HAP-1 (cell line): ENCODE results near the gene ADAMTS17.

ENCODE experiments used
- DNase-seq, 2 experiments: peaks; one replicate each; pipeline ENCODE4 v3.0.0-alpha.2; 2016 to 2020; ENCODE audit warnings: low spot score in 2 of 2
- H3K27me3 ChIP-seq: fragments of 250-450 bp; sonication (Bioruptor Pico); 2 replicates; pipeline ENCODE4 v1.5.1; 2020; ENCODE audit warnings: low read depth, mild to moderate bottlenecking, moderate library complexity
- H3K36me3 ChIP-seq: fragments of 250-450 bp; sonication (Bioruptor Pico); replicated peaks from 2 replicates; pipeline ENCODE4 v1.5.1; 2020; ENCODE audit warnings: mild to moderate bottlenecking
- H3K4me1 ChIP-seq: fragments of 250-450 bp; sonication (Bioruptor Pico); 2 replicates; pipeline ENCODE4 v1.5.1; 2020; ENCODE audit warnings: mild to moderate bottlenecking
- H3K4me3 ChIP-seq: fragments of 250-450 bp; sonication (Bioruptor Pico); 2 replicates; pipeline ENCODE4 v1.5.1; 2020; ENCODE audit warnings: mild to moderate bottlenecking, moderate library complexity
- H3K9me3 ChIP-seq: fragments of 250-450 bp; sonication (Bioruptor Pico); 2 replicates; pipeline ENCODE4 v1.5.1; 2020; ENCODE audit warnings: mild to moderate bottlenecking, moderate library complexity
- in situ Hi-C: fragments of 300-500 bp; cut with MboI; formaldehyde crosslinking; loops from 3 replicates; pipeline ENCODE4 v1.14.3; 2020; ENCODE audit warnings: low sequenced_read_pairs, inconsistent platforms, mixed read lengths

Gene ADAMTS17, protein sequence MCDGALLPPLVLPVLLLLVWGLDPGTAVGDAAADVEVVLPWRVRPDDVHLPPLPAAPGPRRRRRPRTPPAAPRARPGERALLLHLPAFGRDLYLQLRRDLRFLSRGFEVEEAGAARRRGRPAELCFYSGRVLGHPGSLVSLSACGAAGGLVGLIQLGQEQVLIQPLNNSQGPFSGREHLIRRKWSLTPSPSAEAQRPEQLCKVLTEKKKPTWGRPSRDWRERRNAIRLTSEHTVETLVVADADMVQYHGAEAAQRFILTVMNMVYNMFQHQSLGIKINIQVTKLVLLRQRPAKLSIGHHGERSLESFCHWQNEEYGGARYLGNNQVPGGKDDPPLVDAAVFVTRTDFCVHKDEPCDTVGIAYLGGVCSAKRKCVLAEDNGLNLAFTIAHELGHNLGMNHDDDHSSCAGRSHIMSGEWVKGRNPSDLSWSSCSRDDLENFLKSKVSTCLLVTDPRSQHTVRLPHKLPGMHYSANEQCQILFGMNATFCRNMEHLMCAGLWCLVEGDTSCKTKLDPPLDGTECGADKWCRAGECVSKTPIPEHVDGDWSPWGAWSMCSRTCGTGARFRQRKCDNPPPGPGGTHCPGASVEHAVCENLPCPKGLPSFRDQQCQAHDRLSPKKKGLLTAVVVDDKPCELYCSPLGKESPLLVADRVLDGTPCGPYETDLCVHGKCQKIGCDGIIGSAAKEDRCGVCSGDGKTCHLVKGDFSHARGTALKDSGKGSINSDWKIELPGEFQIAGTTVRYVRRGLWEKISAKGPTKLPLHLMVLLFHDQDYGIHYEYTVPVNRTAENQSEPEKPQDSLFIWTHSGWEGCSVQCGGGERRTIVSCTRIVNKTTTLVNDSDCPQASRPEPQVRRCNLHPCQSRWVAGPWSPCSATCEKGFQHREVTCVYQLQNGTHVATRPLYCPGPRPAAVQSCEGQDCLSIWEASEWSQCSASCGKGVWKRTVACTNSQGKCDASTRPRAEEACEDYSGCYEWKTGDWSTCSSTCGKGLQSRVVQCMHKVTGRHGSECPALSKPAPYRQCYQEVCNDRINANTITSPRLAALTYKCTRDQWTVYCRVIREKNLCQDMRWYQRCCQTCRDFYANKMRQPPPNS

DNA sequence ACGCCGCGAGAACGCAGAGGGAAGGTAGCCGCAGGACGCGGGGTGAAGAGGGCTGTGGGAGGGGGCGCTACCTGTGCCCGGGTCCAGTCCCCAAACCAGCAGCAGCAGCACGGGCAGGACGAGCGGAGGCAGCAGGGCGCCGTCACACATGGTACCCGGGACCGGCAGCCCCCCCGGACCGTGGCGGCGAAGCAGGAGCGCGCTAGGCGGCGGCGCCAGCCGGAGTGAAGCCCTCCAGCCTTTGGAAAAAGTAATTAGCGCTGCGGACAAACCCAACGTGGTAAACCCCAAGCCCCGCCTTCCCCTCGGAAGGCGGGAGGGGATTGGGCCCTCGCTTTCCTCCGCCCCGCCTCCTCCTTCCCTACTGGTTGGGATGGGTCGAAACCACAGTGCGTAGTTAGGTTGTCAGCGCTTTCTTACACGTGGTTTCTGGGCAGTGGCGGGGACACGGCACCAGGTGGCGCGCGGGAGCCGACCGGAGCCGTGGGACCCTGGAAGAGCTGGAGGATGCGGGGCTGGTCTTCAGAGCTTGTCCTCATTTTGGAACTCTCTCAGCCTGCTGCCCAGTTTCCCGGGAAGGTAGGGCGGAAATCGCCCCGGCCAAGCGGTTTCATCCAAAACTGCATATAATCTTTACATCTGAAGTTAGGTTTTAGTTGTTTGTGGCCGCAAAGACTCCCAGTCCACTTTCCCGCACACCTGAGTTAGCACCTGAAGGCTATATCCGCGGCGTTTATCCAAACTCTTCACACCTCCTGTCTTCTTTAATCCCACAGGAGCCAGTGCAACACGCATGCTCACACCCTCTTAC, at the start of gene ADAMTS17:
ADAMTS17 (minus strand) TSS at position 226 of the 811 bp plus-strand sequence; CDS start at position 150, 76 bp downstream.
- H3K4me3 ChIP-seq, result peak within 1 kb of the TSS; percentile 71
- peak; percentile 95 to 98 for DNase-seq
- in situ Hi-C loops, result loop anchor here (10.0 kb wide), 2 partner anchors 233 to 263 kb away; partner anchors contain the start of genes ASB7 and LINS1
- no peaks in the 10 kb centered on the region for H3K27me3 ChIP-seq
- no peaks in the 10 kb centered on the region for H3K9me3 ChIP-seq
- H3K4me1 ChIP-seq, result peaks cover 4% of the 10 kb centered on the region; the same call in 1 of the 2 replicates
- H3K36me3 ChIP-seq, result no peaks in the 10 kb centered on the region

DNA sequence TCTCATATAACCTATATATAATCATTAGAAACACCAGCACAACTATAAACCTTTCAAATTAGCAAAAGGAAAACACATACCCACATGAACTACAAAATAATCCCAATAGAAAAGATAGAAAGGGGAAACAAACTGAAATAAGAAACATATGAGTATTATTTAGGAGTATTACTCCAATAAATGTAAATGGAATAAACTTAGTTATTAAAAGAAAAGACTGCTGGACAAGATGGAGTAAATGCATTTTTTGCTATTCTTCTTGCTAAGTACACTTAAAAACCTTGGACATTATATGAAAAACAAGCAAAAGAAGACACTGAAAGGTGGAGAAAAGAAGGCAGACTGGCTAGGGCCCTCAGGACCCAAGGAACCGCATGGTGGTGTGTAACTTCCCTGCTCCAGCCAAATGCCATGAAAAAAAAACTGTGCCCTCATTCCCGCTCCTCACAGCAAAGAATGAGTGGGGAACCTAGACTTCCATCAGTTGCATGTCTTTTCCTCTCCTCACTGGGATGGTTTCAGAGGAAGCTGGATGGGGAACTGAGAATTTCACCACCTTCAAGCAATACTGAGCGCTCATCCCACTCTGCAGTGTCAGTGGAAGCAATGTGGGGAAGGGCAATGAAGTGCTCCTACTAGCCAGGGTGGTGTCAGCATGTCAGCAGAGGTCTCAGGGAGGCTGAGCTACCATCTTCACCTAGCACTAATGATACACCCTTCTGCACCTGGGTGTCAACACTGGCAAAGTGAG, 43.7 kb upstream of the ADAMTS17 start:
- Histone ChIP-seq H3K4me1 (no peaks in the 10 kb centered on the region), H3K27me3 (no peaks in the 10 kb centered on the region), H3K36me3 (no peaks in the 10 kb centered on the region), H3K4me3 (no peak overlapping the region), H3K9me3 (no peaks in the 10 kb centered on the region)
- in situ Hi-C loops, result no loop called here
- no peak for DNase-seq

DNA sequence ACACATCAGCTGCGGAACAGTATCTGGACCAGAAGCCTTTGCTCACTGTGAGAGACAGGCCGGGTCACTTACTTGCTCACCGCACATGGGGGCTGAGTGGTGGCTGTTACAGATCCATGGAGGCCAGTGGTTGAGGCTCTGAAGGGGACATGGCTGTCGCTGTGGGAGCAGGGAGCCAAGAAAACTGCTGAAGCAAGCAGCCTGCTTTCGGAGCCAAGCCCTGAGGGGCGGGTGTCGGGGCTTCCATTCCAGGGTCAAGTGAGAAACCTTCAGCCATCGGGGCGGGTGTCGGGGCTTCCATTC, 42.3 kb upstream of the ADAMTS17 start:
- no peak overlapping the region for H3K4me3 ChIP-seq
- H3K27me3 ChIP-seq, result no peaks in the 10 kb centered on the region
- DNase-seq, result no peak
- in situ Hi-C loops, result no loop called here
- no peaks in the 10 kb centered on the region for H3K36me3 ChIP-seq
- H3K4me1 ChIP-seq, result no peaks in the 10 kb centered on the region
- H3K9me3 ChIP-seq, result no peaks in the 10 kb centered on the region

DNA sequence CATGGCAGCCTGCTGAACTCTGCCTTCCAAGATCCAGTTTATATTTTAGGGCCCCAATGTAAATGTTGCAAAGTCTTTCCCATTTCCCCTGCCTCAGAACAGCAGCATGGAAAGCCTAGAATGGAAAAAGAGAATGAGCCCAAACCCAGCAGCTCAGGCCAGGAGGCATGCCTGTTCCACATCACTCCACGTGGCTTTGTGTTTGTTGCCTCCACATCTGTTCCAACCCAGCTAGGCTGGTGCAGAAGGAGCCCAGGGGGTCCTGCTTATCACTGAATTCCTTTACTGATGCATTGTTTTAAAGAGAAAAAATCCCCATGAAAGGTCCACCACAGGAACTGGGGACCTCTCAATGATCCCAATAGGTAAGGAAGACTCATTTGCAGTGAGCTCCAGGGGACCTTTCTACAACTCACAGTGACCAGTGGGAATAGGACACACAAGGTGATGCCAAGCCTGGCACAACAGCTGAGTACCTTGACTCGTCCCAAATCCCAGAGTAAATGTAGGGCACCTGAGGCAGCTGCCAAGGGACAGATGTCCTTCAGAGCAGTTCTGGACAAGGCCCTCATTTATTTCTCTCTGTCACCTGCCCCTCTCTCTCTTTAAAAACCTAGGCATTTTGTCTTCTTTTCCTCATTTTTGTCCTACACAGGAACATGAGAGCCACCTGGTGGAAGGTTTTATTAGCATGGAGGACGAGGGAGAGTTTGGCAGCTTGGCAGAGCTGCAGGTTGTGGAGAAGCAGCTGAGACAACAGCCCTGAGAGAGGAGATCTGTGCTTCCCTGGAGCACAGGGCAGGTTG, 41.7 kb upstream of the ADAMTS17 start:
- H3K4me3 ChIP-seq, result no peak overlapping the region
- H3K9me3 ChIP-seq, result no peaks in the 10 kb centered on the region
- peak in 1 of 2 experiments; percentile 33 for DNase-seq
- H3K36me3 ChIP-seq, result no peaks in the 10 kb centered on the region
- in situ Hi-C loops, result no loop called here
- no peaks in the 10 kb centered on the region for H3K4me1 ChIP-seq
- H3K27me3 ChIP-seq, result no peaks in the 10 kb centered on the region

DNA sequence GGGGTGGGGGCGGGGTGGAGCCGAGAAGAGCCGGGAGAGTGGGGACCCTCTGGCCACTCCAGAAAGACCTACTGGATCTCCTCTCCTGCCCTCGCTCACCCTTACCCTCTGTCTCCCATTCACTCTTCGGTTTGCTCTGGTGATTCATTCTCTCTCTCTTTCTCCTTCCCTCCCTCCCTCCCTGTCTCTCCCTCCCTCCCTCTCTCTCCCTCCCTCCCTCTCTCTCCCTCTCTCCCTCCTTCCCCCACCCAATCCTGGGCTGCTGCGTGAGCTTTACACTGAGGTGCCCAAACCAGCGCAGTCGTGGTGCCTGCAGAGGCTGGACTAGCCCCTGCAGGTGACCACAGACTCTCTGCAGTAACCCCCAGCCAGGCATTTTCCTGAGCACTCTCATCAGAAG, 32.2 kb upstream of the ADAMTS17 start:
- Histone ChIP-seq H3K36me3 (no peaks in the 10 kb centered on the region), H3K27me3 (no peaks in the 10 kb centered on the region), H3K4me1 (no peaks in the 10 kb centered on the region), H3K4me3 (no peak overlapping the region), H3K9me3 (no peaks in the 10 kb centered on the region)
- no peak for DNase-seq
- in situ Hi-C loops, result no loop called here

DNA sequence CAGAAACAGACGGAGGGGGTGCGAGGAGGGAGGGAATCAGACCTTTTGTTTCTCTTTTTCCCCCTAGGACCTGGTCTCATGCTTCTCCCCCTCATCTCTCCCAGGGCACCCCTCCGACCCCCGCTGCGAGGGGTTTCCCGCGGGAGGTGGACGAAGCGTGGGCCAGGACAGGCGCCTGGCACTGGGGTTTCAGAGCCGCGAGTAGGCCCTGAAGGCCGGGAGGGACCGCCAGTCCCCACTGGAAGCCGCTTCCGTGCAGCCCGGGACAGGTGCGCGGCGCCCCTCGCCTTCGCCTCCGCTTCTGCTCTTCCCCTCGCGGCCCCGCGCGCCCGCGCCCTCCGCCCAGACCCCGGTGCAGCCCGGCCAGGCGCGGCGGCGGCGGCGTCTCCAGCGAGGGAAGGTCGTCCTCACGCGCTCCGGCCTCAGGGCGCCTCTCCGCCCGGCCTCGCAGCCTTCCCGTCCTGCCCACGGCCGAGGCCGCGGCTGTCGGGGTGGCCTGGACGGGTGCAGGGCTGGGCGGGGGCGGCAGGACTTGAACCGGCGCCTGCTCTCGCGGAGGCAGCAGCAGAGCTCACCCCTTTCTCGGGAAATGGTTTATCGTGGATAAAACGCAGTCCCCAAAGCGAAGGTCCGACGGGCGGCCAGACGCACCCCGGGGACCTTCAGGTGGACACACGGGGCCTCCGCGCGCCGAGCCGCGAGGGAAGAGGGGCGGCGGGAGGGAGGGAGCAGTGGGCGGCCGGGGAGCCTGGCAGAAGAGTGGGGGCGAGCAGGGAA, 31.5 kb upstream of the ADAMTS17 start:
- in situ Hi-C loops, result no loop called here
- no peak overlapping the region for H3K4me3 ChIP-seq
- no peak for DNase-seq

DNA sequence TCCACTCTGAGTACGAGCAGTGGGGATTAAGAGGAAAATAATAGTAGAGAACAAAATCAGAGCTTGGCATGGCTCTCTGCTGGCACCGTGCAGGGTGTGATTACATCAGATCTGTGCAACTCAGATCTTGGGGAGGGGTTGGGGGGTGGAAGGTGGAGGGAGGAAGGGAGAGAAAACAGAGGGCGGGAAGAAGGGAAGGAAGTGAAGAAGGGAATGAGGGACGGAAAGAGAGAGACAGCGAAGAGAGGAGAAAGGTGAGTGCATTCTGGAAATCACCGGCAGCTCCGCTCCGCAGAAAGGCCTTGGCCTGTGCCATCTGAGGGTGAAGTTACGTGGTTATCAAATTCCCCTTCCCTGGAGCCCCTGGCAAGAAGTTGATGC, 31.0 kb upstream of the ADAMTS17 start:
- H3K9me3 ChIP-seq, result no peaks in the 10 kb centered on the region
- H3K4me3 ChIP-seq, result no peak overlapping the region
- H3K36me3 ChIP-seq, result no peaks in the 10 kb centered on the region
- no peaks in the 10 kb centered on the region for H3K27me3 ChIP-seq
- in situ Hi-C loops, result no loop called here
- DNase-seq, result no peak
- H3K4me1 ChIP-seq, result no peaks in the 10 kb centered on the region

More for the DNA sequence above, 31.5 kb upstream of the ADAMTS17 start:
- H3K27me3 ChIP-seq, result no peaks in the 10 kb centered on the region
- no peaks in the 10 kb centered on the region for H3K36me3 ChIP-seq
- H3K9me3 ChIP-seq, result no peaks in the 10 kb centered on the region
- H3K4me1 ChIP-seq, result no peaks in the 10 kb centered on the region

DNA sequence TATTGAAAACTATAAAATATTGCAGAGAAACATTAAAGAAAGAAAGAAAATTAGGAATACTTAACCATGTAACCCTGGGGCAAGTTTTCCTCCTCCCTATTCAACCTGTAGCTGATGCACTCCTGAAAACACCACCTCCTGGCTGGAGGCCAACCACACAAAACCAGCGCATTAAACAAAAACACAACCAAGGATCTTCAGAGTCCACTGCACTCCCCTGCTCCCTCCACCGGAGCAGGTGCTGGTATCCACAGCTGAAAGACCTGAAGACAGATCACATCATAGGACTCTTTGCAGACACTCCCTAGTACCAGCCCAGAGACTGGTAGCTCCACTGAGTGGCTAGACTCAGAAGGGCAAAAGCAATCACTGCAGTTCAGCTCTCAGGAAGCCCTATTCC, 13.6 kb upstream of the ADAMTS17 start:
- Histone ChIP-seq H3K9me3 (no peaks in the 10 kb centered on the region), H3K4me3 (no peak overlapping the region), H3K27me3 (0 out of 2 replicates have a peak, but pooled peaks cover 2% of the 10 kb centered on the region), H3K36me3 (no peaks in the 10 kb centered on the region), H3K4me1 (no peaks in the 10 kb centered on the region)
- in situ Hi-C loops, result no loop called here
- DNase-seq, result no peak

DNA sequence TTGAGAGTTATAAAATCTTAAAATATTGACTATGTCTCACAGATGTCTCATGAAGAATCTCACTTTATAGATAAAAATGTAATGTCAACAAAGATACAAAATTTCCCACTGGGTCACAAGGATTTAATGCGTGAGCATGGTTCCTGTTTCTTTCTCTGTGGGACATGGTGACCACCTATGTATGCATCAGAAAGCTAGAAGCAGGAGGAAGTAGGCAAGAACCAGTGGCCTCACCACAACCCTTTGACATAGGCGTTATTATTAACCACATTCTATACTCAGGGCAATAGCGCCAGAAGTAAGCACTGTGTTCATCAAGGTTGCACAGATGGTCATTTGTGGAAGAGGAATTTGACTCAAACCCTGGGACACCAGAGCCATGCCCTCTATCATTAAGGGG, 11.7 kb upstream of the ADAMTS17 start:
- DNase-seq, result no peak
- in situ Hi-C loops, result no loop called here
- H3K27me3 ChIP-seq, result 0 out of 2 replicates have a peak, but pooled peaks cover 2% of the 10 kb centered on the region

DNA sequence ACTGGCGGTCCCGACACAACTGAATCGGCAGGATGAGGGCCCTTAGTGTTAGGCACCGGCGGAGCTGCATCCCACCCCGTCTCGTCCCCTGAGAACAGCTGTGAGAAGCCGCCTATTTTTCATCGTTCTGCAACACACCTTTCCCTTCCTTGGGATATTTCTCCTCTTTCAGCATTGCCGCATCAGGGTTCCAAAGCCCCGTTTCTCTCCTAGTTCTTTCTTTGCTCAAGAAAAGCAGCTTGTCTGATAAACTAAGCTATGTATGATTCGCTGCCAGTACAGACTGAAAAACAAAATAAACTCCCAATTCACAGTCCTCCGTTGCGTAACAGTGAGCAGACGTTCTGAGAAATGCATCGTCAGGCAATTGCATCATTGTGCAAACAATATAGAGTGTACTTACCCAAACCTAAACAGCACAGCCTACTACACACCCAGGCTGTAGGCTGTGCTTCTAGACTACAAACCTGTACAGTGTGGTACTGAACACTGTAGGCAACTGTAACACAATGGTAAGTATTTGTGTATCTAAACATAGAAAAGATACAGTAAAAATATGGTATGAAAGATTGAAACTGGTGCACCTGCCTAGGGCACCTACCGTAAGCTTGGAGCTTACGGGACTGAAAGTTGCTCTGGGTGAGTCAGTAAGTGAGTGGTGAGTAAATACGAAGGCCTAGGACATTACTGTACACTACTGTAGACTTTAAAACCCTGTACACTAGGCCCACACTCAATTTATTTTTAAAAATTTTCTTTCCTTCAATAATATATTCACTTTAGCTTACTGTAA, 8.9 kb upstream of the ADAMTS17 start:
- no peaks in the 10 kb centered on the region for H3K36me3 ChIP-seq
- no peaks in the 10 kb centered on the region for H3K4me1 ChIP-seq
- H3K4me3 ChIP-seq, result no peak overlapping the region
- no peak for DNase-seq
- 0 out of 2 replicates have a peak, but pooled peaks cover 2% of the 10 kb centered on the region for H3K27me3 ChIP-seq
- no peaks in the 10 kb centered on the region for H3K9me3 ChIP-seq
- in situ Hi-C loops, result no loop called here

More for the DNA sequence above, 11.7 kb upstream of the ADAMTS17 start:
- H3K4me1 ChIP-seq, result no peaks in the 10 kb centered on the region
- H3K4me3 ChIP-seq, result no peak overlapping the region
- no peaks in the 10 kb centered on the region for H3K9me3 ChIP-seq
- no peaks in the 10 kb centered on the region for H3K36me3 ChIP-seq
